Immature natural killer cell (primary cell): ENCODE results near the gene DBR1. TPM values are rescaled to one million over a fixed set of nuclear protein-coding genes. Genes with fewer than 3 reads are reported as not detected.

Source experiments
- DNase-seq, 3 donors: peaks; one replicate each; pipeline ENCODE4 v3.0.0; 2022; ENCODE audit warnings: mixed read lengths in 1 of 3
- H3K27ac Mint-ChIP-seq, 6 donors: one replicate each; pipeline ENCODE4 v1.8.0; 2020; ENCODE audit warnings: mixed read lengths in 6 of 6, mild to moderate bottlenecking in 5 of 6, inconsistent platforms in 4 of 6, moderate library complexity in 3 of 6
- H3K27me3 Mint-ChIP-seq, 3 donors: one replicate each; pipeline ENCODE4 v1.8.0; 2020 to 2021; ENCODE audit warnings: low read depth in 3 of 3, mild to moderate bottlenecking in 3 of 3, mixed read lengths in 3 of 3, moderate library complexity in 3 of 3, inconsistent platforms in 1 of 3
- H3K36me3 Mint-ChIP-seq, 3 donors: one replicate each; pipeline ENCODE4 v1.8.0; 2020; ENCODE audit warnings: mixed read lengths in 3 of 3, inconsistent platforms in 2 of 3, mild to moderate bottlenecking in 2 of 3
- H3K4me1 Mint-ChIP-seq, 2 donors: one replicate each; pipeline ENCODE4 v1.8.0; 2020; ENCODE audit warnings: inconsistent platforms in 2 of 2, mild to moderate bottlenecking in 2 of 2, mixed read lengths in 2 of 2, moderate library complexity in 1 of 2
- H3K4me3 Mint-ChIP-seq, 5 donors: one replicate each; pipeline ENCODE4 v1.8.0; 2020; ENCODE audit warnings: mild to moderate bottlenecking in 5 of 5, mixed read lengths in 5 of 5, inconsistent platforms in 3 of 5, moderate library complexity in 3 of 5
- H3K9me3 Mint-ChIP-seq, 6 donors: one replicate each; pipeline ENCODE4 v1.8.0; 2020; ENCODE audit warnings: mild to moderate bottlenecking in 6 of 6, mixed read lengths in 6 of 6, inconsistent platforms in 4 of 6, moderate library complexity in 3 of 6
- polyA plus RNA-seq, 3 donors: library from polyadenylated mRNA; unstranded; fragments of 300-500 nt; fragmentation: Illumina TruSeq; gene quantifications; one replicate each; pipeline ENCODE4 v1.2.3, GENCODE V29; 2021

The DBR1 gene
- 10 to 100 TPM in 2 of 3 donors, 1 to 10 TPM in 1; 7.3 to 14.0 (median 11.5) TPM for polyA plus RNA-seq

GRCh38 chr3:138174421-138175131 is at the start of gene DBR1:
TSS of gene DBR1 (minus strand) at chr3:138174921. CDS start at chr3:138174795, 126 bp downstream.
- Mint-ChIP-seq H3K36me3 (peaks cover 8 to 11% (median 9%) of the 10 kb centered on the region in 3 donors), H3K9me3 (no peaks in the 10 kb centered on the region), H3K4me1 (peaks cover 29 to 46% of the 10 kb centered on the region in 2 donors), H3K27me3 (peaks cover 0 to 9% (median 6%) of the 10 kb centered on the region in 3 donors), H3K4me3 (peak within 1 kb of the TSS; percentile 98 to 99 (median 98)), H3K27ac (peak within 1 kb of the TSS; percentile 91 to 96 (median 93))
- DNase-seq = peak; percentile 77 to 82 (median 81)

GRCh38 chr3:138222942-138223287 is 48.2 kb upstream of the DBR1 start:
- Mint-ChIP-seq H3K4me3 (no peak overlapping the region), H3K36me3 (peaks cover 9 to 23% (median 15%) of the 10 kb centered on the region in 3 donors), H3K27me3 (peaks cover 0 to 5% (median 0%) of the 10 kb centered on the region in 3 donors), H3K27ac (peak overlapping the region in 5 of 6 donors; percentile 0 to 62 (median 33)), H3K9me3 (no peaks in the 10 kb centered on the region), H3K4me1 (peaks cover 25 to 50% of the 10 kb centered on the region in 2 donors)
- DNase-seq = no peak

- peaks cover 28 to 55% of the 10 kb centered on the region in 2 donors for H3K4me1 Mint-ChIP-seq
- no peak overlapping the region for H3K4me3 Mint-ChIP-seq
- H3K27me3 Mint-ChIP-seq = peaks cover 0 to 5% (median 0%) of the 10 kb centered on the region in 3 donors
- H3K9me3 Mint-ChIP-seq = no peaks in the 10 kb centered on the region
- no peak for DNase-seq
- H3K36me3 Mint-ChIP-seq = peaks cover 9 to 18% (median 15%) of the 10 kb centered on the region in 3 donors
- peak overlapping the region in 5 of 6 donors; percentile 13 to 62 (median 31) for H3K27ac Mint-ChIP-seq
Measured at GRCh38 chr3:138222131-138222941, 47.6 kb upstream of the DBR1 start.

GRCh38 chr3:138220788-138221187 is 46.1 kb upstream of the DBR1 start:
- Mint-ChIP-seq H3K4me1 (peaks cover 28 to 55% of the 10 kb centered on the region in 2 donors), H3K36me3 (peaks cover 5 to 12% (median 9%) of the 10 kb centered on the region in 3 donors), H3K27ac (peak overlapping the region in 3 of 6 donors; percentile 17 to 38 (median 25)), H3K27me3 (peaks cover 0 to 5% (median 0%) of the 10 kb centered on the region in 3 donors), H3K4me3 (no peak overlapping the region), H3K9me3 (no peaks in the 10 kb centered on the region)
- DNase-seq = no peak

- DNase-seq = no peak
- Mint-ChIP-seq H3K9me3 (no peaks in the 10 kb centered on the region), H3K4me3 (no peak overlapping the region), H3K36me3 (peaks cover under 1 to 7% (median 4%) of the 10 kb centered on the region in 3 donors), H3K4me1 (peaks cover 28 to 55% of the 10 kb centered on the region in 2 donors), H3K27me3 (peaks cover 0 to 5% (median 0%) of the 10 kb centered on the region in 3 donors), H3K27ac (peak overlapping the region in 1 of 6 donors; percentile 24)
Measured at GRCh38 chr3:138220242-138220641, 45.5 kb upstream of the DBR1 start.

GRCh38 chr3:138219255-138219654 is 44.5 kb upstream of the DBR1 start:
- DNase-seq = no peak
- Mint-ChIP-seq H3K4me1 (peaks cover 30 to 55% of the 10 kb centered on the region in 2 donors), H3K27ac (peak overlapping the region in 2 of 6 donors; percentile 18 to 37), H3K36me3 (peaks cover 0 to 6% (median 0%) of the 10 kb centered on the region in 3 donors), H3K9me3 (no peaks in the 10 kb centered on the region), H3K27me3 (peaks cover 0 to 3% (median 0%) of the 10 kb centered on the region in 3 donors), H3K4me3 (no peak overlapping the region)

GRCh38 chr3:138213398-138214085 is 38.8 kb upstream of the DBR1 start:
- no peaks in the 10 kb centered on the region for H3K27me3 Mint-ChIP-seq
- peaks cover 25 to 52% of the 10 kb centered on the region in 2 donors for H3K4me1 Mint-ChIP-seq
- H3K9me3 Mint-ChIP-seq = no peaks in the 10 kb centered on the region
- DNase-seq = no peak
- no peak overlapping the region for H3K4me3 Mint-ChIP-seq
- no peak overlapping the region for H3K27ac Mint-ChIP-seq
- H3K36me3 Mint-ChIP-seq = peaks cover 0 to 4% (median 3%) of the 10 kb centered on the region in 3 donors

- Mint-ChIP-seq H3K4me3 (no peak overlapping the region), H3K4me1 (peaks cover 34 to 63% of the 10 kb centered on the region in 2 donors), H3K36me3 (peaks cover 0 to 4% (median 3%) of the 10 kb centered on the region in 3 donors), H3K9me3 (no peaks in the 10 kb centered on the region), H3K27me3 (no peaks in the 10 kb centered on the region), H3K27ac (no peak overlapping the region)
- DNase-seq = no peak
Measured at GRCh38 chr3:138210528-138210927, 35.8 kb upstream of the DBR1 start.

- no peak for DNase-seq
- H3K4me1 Mint-ChIP-seq = peaks cover 54 to 86% of the 10 kb centered on the region in 2 donors
- no peak overlapping the region for H3K4me3 Mint-ChIP-seq
- H3K27me3 Mint-ChIP-seq = no peaks in the 10 kb centered on the region
- H3K9me3 Mint-ChIP-seq = no peaks in the 10 kb centered on the region
- H3K36me3 Mint-ChIP-seq = no peaks in the 10 kb centered on the region
- peak overlapping the region in 1 of 6 donors; percentile 11 for H3K27ac Mint-ChIP-seq
Measured at GRCh38 chr3:138206196-138206595, 31.5 kb upstream of the DBR1 start.

GRCh38 chr3:138205527-138205926 is 30.8 kb upstream of the DBR1 start:
- no peak overlapping the region for H3K4me3 Mint-ChIP-seq
- H3K4me1 Mint-ChIP-seq = peaks cover 57 to 85% of the 10 kb centered on the region in 2 donors
- no peaks in the 10 kb centered on the region for H3K27me3 Mint-ChIP-seq
- H3K36me3 Mint-ChIP-seq = no peaks in the 10 kb centered on the region
- no peak for DNase-seq
- H3K27ac Mint-ChIP-seq = peak overlapping the region in 1 of 6 donors; percentile 9
- H3K9me3 Mint-ChIP-seq = no peaks in the 10 kb centered on the region

GRCh38 chr3:138203938-138204337 is 29.2 kb upstream of the DBR1 start:
- peaks cover 67 to 85% of the 10 kb centered on the region in 2 donors for H3K4me1 Mint-ChIP-seq
- no peaks in the 10 kb centered on the region for H3K27me3 Mint-ChIP-seq
- H3K36me3 Mint-ChIP-seq = no peaks in the 10 kb centered on the region
- no peak for DNase-seq
- peak overlapping the region in 1 of 6 donors; percentile 2 for H3K27ac Mint-ChIP-seq
- no peaks in the 10 kb centered on the region for H3K9me3 Mint-ChIP-seq
- H3K4me3 Mint-ChIP-seq = no peak overlapping the region

GRCh38 chr3:138202945-138203701 is 28.4 kb upstream of the DBR1 start:
- Mint-ChIP-seq H3K27me3 (no peaks in the 10 kb centered on the region), H3K36me3 (no peaks in the 10 kb centered on the region), H3K4me3 (no peak overlapping the region), H3K4me1 (peaks cover 66 to 84% of the 10 kb centered on the region in 2 donors), H3K27ac (peak overlapping the region in 2 of 6 donors; percentile 14 to 74), H3K9me3 (no peaks in the 10 kb centered on the region)
- DNase-seq = no peak

- Mint-ChIP-seq H3K27me3 (no peaks in the 10 kb centered on the region), H3K36me3 (peaks cover 0 to 5% (median 0%) of the 10 kb centered on the region in 3 donors), H3K27ac (peak overlapping the region in 1 of 6 donors; percentile 16), H3K9me3 (no peaks in the 10 kb centered on the region), H3K4me3 (peak overlapping the region in 1 of 5 donors; percentile 8), H3K4me1 (peaks cover 62 to 87% of the 10 kb centered on the region in 2 donors)
- no peak for DNase-seq
Measured at GRCh38 chr3:138200424-138200823, 25.7 kb upstream of the DBR1 start.
